Measurements from ENCODE around the gene RPS6KA2.

Gene RPS6KA2

GRCh38 chr6:166477647-166478365, 149.2 kb downstream of the RPS6KA2 start:
- no peak for DNase-seq

GRCh38 chr6:166476634-166477215, 150.3 kb downstream of the RPS6KA2 start:
- no peak for DNase-seq

GRCh38 chr6:166476061-166476591, 150.9 kb downstream of the RPS6KA2 start:
- DNase-seq: no peak

GRCh38 chr6:166474721-166475565, 152.1 kb downstream of the RPS6KA2 start:
- no peak for DNase-seq

GRCh38 chr6:166473886-166474571, 153.0 kb downstream of the RPS6KA2 start:
- no peak for DNase-seq

GRCh38 chr6:166472636-166473035, 154.4 kb downstream of the RPS6KA2 start:
- no peak for DNase-seq

- no peak for DNase-seq
Observed at GRCh38 chr6:166471797-166472260, 155.2 kb downstream of the RPS6KA2 start.

GRCh38 chr6:166470863-166471410, 156.1 kb downstream of the RPS6KA2 start:
- DNase-seq: no peak

- DNase-seq: no peak
Observed at GRCh38 chr6:166470029-166470862, 156.8 kb downstream of the RPS6KA2 start.

GRCh38 chr6:166469426-166469961, 157.6 kb downstream of the RPS6KA2 start:
- DNase-seq: no peak

- DNase-seq: no peak
Observed at GRCh38 chr6:166467436-166468000, 159.5 kb downstream of the RPS6KA2 start.

- DNase-seq: no peak
Observed at GRCh38 chr6:166466178-166467122, 160.6 kb downstream of the RPS6KA2 start.

- DNase-seq: no peak
Observed at GRCh38 chr6:166465671-166466087, 161.4 kb downstream of the RPS6KA2 start.

- DNase-seq: no peak
Observed at GRCh38 chr6:166465003-166465399, 162.1 kb downstream of the RPS6KA2 start.

- DNase-seq: no peak
Observed at GRCh38 chr6:166464068-166465002, 162.7 kb downstream of the RPS6KA2 start.

- DNase-seq: no peak
Observed at GRCh38 chr6:166463359-166464067, 163.5 kb downstream of the RPS6KA2 start.

GRCh38 chr6:166462461-166463135, 164.5 kb downstream of the RPS6KA2 start:
- no peak for DNase-seq

Data from activated T-cell treated with anti-CD3 and anti-CD28 coated beads, Interleukin-2, amount 50 U/mL, for 1 hour (primary cell).